Astrocyte of the cerebellum (primary cell): ENCODE results near the gene ACTG2.

Source experiments
- DNase-seq: peaks from one replicate; pipeline ENCODE4 v3.0.0-alpha.2; 2011; ENCODE audit warnings: low read depth
- H3K4me3 ChIP-seq: 2 replicates; pipeline ENCODE4 v1.5.1; 2011; ENCODE audit warnings: mild to moderate bottlenecking, low read depth, low read length, moderate library complexity
- in situ Hi-C: cut with HindIII; loops from 2 replicates; pipeline ENCODE4 v1.10.0; 2017; ENCODE audit warnings: low sequenced_read_pairs
- TF ChIP-seq, protein P1 (sequence below): IDR thresholded peaks from 2 replicates; pipeline ENCODE4 v1.5.1; 2012; ENCODE audit warnings: low read length, low read depth, moderate library complexity, mild to moderate bottlenecking; ENCODE audit errors: missing control alignments

The ACTG2 gene

DNA sequence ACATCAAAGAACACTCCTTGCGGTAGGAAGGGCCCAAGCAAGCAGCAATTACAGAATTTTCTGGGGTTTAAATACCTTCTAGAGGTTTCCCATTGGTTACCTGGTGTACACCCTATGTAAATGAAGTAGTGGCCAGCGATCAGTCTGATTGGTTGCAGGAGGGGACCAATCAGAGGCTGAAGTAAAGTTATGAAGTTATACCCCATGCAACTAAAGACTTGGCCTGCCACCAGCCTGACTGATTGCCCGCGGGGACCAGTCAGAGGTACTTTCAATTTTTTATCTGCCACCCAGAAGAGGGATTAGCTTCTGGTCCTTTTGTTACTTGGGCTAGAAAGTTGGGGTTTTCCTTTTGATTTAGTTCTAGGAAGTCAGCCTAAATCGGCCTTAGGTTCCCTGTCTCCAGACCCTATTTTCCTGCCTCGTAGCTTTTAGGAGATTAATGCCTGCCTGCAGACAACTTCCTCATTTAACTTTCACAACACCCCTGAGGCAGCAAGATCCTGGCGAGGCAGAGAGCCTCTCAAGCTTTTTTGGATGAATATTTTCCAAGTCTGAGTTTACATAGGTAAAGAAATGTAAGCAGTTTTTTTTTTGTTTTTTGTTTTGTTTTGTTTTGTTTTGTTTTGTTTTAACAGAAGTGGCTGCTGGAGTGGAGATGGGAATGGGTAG lies 32.4 kb downstream of the ACTG2 start:
- in situ Hi-C loops = no loop called here
- TF ChIP-seq, protein P1, sequence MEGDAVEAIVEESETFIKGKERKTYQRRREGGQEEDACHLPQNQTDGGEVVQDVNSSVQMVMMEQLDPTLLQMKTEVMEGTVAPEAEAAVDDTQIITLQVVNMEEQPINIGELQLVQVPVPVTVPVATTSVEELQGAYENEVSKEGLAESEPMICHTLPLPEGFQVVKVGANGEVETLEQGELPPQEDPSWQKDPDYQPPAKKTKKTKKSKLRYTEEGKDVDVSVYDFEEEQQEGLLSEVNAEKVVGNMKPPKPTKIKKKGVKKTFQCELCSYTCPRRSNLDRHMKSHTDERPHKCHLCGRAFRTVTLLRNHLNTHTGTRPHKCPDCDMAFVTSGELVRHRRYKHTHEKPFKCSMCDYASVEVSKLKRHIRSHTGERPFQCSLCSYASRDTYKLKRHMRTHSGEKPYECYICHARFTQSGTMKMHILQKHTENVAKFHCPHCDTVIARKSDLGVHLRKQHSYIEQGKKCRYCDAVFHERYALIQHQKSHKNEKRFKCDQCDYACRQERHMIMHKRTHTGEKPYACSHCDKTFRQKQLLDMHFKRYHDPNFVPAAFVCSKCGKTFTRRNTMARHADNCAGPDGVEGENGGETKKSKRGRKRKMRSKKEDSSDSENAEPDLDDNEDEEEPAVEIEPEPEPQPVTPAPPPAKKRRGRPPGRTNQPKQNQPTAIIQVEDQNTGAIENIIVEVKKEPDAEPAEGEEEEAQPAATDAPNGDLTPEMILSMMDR = no peak
- DNase-seq = no peak
- H3K4me3 ChIP-seq = no peak overlapping the region

DNA sequence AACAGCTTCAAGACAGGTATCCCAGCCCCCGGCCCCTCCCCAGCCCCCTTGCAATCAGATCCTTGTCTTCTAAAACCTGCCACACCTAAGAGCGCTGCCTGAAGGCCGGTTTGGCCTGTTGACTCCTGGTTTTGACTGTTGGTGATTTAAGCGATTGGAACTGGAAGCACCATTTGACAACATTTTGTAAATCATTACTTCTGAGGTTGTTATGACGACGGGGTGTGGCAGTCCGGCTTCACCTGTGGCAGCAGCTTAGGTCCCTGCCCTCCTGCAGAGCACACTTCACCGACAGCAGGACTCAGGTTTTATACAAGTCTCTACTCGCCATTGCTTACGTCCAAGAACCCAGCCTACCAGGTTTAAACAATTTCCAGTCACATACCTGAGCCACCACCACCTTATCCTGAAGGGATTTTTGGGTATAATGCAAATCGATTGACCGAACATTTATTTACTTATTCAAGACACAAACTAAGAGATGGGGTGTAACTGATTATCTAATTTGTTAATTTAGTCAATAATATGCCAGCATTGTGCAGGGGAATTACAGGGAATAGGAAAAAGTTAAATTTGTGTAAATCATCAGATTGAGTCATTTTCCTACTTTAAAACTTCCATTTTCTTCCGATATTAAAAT lies 33.2 kb downstream of the ACTG2 start:
- H3K4me3 ChIP-seq = peak overlapping the region; percentile 70
- in situ Hi-C loops = no loop called here
- TF ChIP-seq, protein P1 = no peak
- DNase-seq = no peak

DNA sequence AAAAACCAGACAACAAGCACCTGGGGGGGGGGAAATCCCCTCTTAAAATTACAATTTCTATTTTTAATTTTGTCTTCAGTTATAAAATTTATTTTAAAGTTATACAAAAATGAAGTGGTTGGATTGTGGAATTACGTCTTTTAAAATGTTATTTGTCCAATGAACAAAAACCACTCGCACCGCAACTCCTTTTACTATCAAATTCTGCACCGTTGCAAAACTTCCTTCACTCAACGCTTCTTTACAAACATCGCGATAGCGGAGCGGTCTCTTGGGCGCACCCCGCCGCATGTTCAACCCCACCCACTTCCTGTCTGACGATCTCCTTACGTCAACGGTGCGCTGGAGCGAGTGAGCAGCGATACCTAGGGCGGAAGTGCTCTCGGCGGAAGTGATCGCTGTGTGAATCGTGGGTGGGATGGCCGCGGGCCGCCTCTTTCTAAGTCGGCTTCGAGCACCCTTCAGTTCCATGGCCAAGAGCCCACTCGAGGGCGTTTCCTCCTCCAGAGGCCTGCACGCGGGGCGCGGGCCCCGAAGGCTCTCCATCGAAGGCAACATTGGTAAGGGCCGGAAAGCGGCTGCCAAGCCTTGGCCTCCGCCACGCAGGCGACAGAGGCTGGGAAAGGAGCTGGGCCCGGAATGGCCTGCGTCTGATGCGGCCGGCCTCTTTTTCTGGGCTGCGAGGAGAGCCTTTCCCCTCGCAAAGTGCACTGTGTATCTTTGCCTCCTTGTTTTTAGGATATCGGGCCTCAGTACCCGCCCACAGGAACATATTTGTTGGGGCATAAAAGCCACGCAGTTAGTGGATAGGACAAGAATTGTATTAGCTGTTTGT lies 33.9 kb downstream of the ACTG2 start, which contains the start of gene DGUOK:
Gene DGUOK, plus strand, starts transcription at position 388 of the 835 bp plus-strand sequence. Its CDS starts 31 bp downstream, at position 419.
- TF ChIP-seq, protein P1 = no peak
- H3K4me3 ChIP-seq = peak within 1 kb of the TSS; percentile 70
- in situ Hi-C loops = no loop called here
- DNase-seq = peak; percentile 99

DNA sequence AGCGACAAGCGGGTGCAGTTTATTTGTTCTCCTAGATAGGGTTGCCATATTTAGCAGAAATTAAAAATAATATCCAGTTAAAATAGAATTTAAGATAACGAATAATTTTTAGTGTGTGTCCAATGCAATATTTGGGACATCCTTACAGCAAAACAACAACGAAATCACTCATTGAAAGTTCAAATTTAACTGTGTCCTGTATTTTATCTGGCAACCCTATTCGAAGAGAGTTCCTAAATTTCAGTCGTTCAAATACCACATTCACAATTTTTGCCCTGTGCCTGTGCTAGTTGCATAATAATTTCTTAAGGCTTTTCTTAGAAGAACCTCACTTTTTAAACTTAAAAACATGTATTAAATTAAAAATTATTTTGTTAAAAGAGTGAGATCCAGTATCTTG lies 34.5 kb downstream of the ACTG2 start:
- H3K4me3 ChIP-seq = peak overlapping the region; percentile 70
- in situ Hi-C loops = no loop called here
- DNase-seq = no peak
- TF ChIP-seq, protein P1 = no peak

DNA sequence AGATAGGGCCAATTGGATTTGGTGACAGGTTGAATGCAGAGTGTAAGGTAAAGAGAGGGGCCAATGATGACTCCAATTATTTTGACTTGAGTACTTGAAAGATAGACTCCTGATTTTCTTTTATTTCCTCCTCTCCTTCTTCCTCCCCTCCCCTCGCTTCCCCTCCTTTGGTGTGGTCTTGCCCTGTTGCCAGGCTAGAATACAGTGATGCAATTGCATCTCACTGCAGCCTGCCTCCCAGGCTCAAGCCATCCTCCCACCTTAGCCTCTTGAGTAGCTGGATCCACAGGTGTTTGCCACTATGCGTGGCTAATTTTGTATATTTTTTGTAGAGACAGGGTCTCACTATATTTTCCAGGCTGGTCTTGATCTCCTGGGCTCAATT lies 36.1 kb downstream of the ACTG2 start:
- DNase-seq = no peak
- TF ChIP-seq, protein P1 = no peak
- in situ Hi-C loops = no loop called here
- H3K4me3 ChIP-seq = no peak overlapping the region

DNA sequence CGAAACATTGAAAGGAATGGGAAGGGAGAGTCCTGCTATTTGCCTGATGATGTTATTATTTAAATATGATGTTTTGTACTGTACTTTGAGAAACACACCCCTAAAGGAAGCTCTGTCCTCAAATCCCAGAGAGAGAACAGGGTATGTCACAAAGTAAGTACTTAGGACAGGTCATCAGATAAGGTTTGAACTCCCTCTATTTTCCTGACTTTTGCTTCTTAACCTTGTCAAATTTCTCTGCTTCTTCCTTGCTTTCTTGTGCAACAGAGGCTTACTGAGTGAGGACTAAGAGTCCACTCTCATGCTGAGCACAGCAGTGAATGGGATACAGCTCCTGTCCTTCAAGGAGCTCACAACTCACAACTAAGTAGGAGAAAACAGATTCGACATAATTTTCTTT lies 37.6 kb downstream of the ACTG2 start:
- in situ Hi-C loops = no loop called here
- H3K4me3 ChIP-seq = no peak overlapping the region
- no peak for DNase-seq
- TF ChIP-seq, protein P1 = no peak
